SK-N-MC (cell line): ENCODE results near the gene CDC20B.

Source experiments
- DNase-seq: peaks from one replicate; pipeline ENCODE4 v3.0.0-alpha.2; 2011; ENCODE audit warnings: low read depth, low spot score
- H3K27ac ChIP-seq: fragments of 200-600 bp; sonication (generic); 2 replicates; pipeline ENCODE4 v1.5.1; 2016; ENCODE audit warnings: mixed run types
- H3K36me3 ChIP-seq: fragments of 200-600 bp; sonication (generic); 2 replicates; pipeline ENCODE4 v1.6.1; 2017; ENCODE audit warnings: antibody characterized with exemption, low read length, mixed read lengths; ENCODE audit not compliant: insufficient read depth
- H3K4me3 ChIP-seq: fragments of 200-600 bp; sonication (generic); 2 replicates; pipeline ENCODE4 v1.5.1; 2016
- H3K9ac ChIP-seq: fragments of 200-600 bp; sonication (generic); 2 replicates; pipeline ENCODE4 v1.8.0; 2017; ENCODE audit warnings: mixed run types, mixed read lengths; ENCODE audit not compliant: insufficient read length
- H3K9me3 ChIP-seq: fragments of 200-600 bp; sonication (generic); 2 replicates; pipeline ENCODE4 v1.6.1; 2017; ENCODE audit warnings: low read depth, mild to moderate bottlenecking, antibody characterized with exemption, low read length, moderate library complexity, mixed read lengths
- EZH2 ChIP-seq: fragments of 200-600 bp; sonication (generic); IDR thresholded peaks from one replicate; pipeline ENCODE4 v1.6.1; 2017; ENCODE audit warnings: antibody characterized with exemption
- FOXP2 ChIP-seq: optimal IDR thresholded peaks from 2 replicates; pipeline ENCODE3; 2011; ENCODE audit warnings: mild to moderate bottlenecking, moderate library complexity; ENCODE audit not compliant: insufficient read depth; ENCODE audit errors: extremely low read length, control extremely low read depth
- POLR2AphosphoS5 ChIP-seq: IDR thresholded peaks from 2 replicates; pipeline ENCODE4 v1.6.1; 2012; ENCODE audit warnings: mild to moderate bottlenecking, low read depth, low read length, borderline replicate concordance

Gene CDC20B

GRCh38 chr5:55172937-55173686 is at the start of gene CDC20B:
Gene CDC20B, minus strand, starts transcription at chr5:55173177. Its CDS starts 177 bp downstream, at chr5:55173000.
- no peak for DNase-seq
- no peaks in the 10 kb centered on the region for H3K9me3 ChIP-seq
- H3K36me3 ChIP-seq = no peaks in the 10 kb centered on the region
- H3K9ac ChIP-seq = peak within 1 kb of the TSS; percentile 65
- peak within 1 kb of the TSS; percentile 83 for H3K4me3 ChIP-seq
- H3K27ac ChIP-seq = no peak within 1 kb of the TSS
- no peak for TF ChIP-seq FOXP2
- TF ChIP-seq POLR2AphosphoS5 = no peak
- no peak for TF ChIP-seq EZH2

- no peaks in the 10 kb centered on the region for H3K9me3 ChIP-seq
- DNase-seq = no peak
- H3K9ac ChIP-seq = no peak overlapping the region
- no peak overlapping the region for H3K27ac ChIP-seq
- no peak for TF ChIP-seq EZH2
- TF ChIP-seq FOXP2 = no peak
- no peak for TF ChIP-seq POLR2AphosphoS5
- H3K36me3 ChIP-seq = no peaks in the 10 kb centered on the region; the same call in 1 of the 2 replicates
- H3K4me3 ChIP-seq = no peak overlapping the region
Observed at GRCh38 chr5:55222092-55222984, 49.4 kb upstream of the CDC20B start.

- TF ChIP-seq EZH2 = no peak
- TF ChIP-seq POLR2AphosphoS5 = no peak
- TF ChIP-seq FOXP2 = no peak
- Histone ChIP-seq H3K36me3 (no peaks in the 10 kb centered on the region; the same call in 1 of the 2 replicates), H3K9ac (no peak overlapping the region), H3K27ac (no peak overlapping the region), H3K9me3 (no peaks in the 10 kb centered on the region), H3K4me3 (no peak overlapping the region)
- no peak for DNase-seq
Observed at GRCh38 chr5:55220433-55221185, 47.6 kb upstream of the CDC20B start.

GRCh38 chr5:55219770-55220169 is 46.8 kb upstream of the CDC20B start:
- Histone ChIP-seq H3K27ac (no peak overlapping the region), H3K4me3 (no peak overlapping the region), H3K9ac (no peak overlapping the region), H3K9me3 (no peaks in the 10 kb centered on the region), H3K36me3 (no peaks in the 10 kb centered on the region; the same call in 1 of the 2 replicates)
- no peak for DNase-seq
- no peak for TF ChIP-seq FOXP2

- Histone ChIP-seq H3K9me3 (no peaks in the 10 kb centered on the region), H3K9ac (no peak overlapping the region), H3K4me3 (no peak overlapping the region), H3K27ac (no peak overlapping the region), H3K36me3 (no peaks in the 10 kb centered on the region; the same call in 1 of the 2 replicates)
- DNase-seq = no peak
- TF ChIP-seq EZH2 (no peak), FOXP2 (no peak), POLR2AphosphoS5 (no peak)
Observed at GRCh38 chr5:55218967-55219366, 46.0 kb upstream of the CDC20B start.

GRCh38 chr5:55211184-55211874 is 38.4 kb upstream of the CDC20B start:
- no peak for DNase-seq
- Histone ChIP-seq H3K36me3 (no peaks in the 10 kb centered on the region), H3K9ac (no peak overlapping the region), H3K9me3 (no peaks in the 10 kb centered on the region), H3K27ac (no peak overlapping the region), H3K4me3 (no peak overlapping the region)
- TF ChIP-seq FOXP2 (no peak), POLR2AphosphoS5 (no peak), EZH2 (no peak)

- Histone ChIP-seq H3K36me3 (no peaks in the 10 kb centered on the region), H3K4me3 (no peak overlapping the region), H3K27ac (no peak overlapping the region), H3K9ac (no peak overlapping the region), H3K9me3 (no peaks in the 10 kb centered on the region)
- no peak for DNase-seq
- TF ChIP-seq POLR2AphosphoS5 = no peak
- TF ChIP-seq EZH2 = no peak
- no peak for TF ChIP-seq FOXP2
Observed at GRCh38 chr5:55205001-55205400, 32.0 kb upstream of the CDC20B start.
